Stimulated activated CD4-positive, alpha-beta T cell treated with anti-CD3 and anti-CD28 coated beads, Interleukin-4, amount 100 ng/mL, for 24 hours (primary cell): ENCODE measurements around the gene CTNNAL1.
"Not testable (repeated sequence)": the region's sequence is repeated elsewhere in the genome, so short reads cannot be mapped to it uniquely, and the experiment has no call there.

Source experiments
- DNase-seq: peaks from one replicate; pipeline ENCODE4 v3.0.0-alpha.2; 2020

Gene CTNNAL1

DNA sequence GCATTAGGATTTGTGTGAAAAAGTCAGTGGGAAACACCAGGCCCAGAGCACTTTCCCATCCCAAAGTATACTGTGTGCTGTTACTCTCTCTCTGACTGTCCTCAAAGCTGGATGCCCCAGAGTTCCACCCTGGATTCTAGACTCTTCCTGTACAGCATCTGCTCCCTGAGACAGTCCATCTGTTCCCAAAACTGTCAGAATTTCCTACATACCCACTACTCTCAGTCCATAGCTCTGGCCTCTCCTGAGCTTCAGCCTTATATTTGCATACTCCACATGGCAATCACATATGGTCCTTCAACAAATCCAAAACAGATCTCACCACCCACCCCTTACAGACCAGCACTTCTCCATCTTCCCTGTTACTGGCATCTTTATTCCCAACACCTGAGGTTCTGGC, 88.8 kb downstream of the CTNNAL1 start:
- no peak for DNase-seq

DNA sequence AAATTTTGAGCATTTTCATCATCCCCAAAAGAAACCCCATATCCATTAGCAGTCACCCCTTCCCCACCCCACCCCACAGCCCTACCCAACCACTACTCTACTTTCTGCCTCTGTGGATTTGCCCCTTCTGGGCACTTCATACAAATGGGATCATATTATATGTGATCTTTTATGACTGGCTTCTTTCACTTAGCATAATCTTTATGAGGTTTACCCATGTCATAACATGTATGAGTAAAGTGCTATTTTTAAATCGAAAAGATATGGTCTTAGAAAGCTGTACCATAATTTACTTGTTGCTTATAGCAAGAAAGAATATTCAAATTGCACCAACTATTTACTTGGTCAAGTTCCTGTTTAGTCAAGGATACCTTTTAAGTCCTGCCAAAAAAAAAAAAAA, 92.1 kb downstream of the CTNNAL1 start:
- no peak for DNase-seq

DNA sequence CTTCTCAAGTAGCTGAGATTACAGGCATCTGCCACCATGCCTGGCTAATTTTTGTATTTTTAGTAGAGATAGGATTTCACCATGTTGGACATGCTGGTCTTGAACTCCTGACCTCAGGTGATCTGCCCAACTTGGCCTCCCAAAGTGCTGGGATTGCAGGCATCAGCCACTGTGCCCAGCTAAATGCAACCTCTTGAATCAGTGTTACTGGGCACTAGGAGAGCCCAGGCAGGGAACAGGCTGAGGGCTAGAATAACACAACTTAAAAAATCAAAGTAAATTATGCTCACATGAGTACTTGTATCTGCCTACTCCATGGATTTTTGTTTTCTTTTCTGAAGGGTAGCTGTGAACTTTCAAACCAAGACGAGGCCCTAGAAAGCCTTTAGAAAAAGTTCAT, 92.9 kb downstream of the CTNNAL1 start:
- DNase-seq = not testable (repeated sequence)

- DNase-seq = no peak
These were observed 93.8 kb downstream of the CTNNAL1 start for GRCh38 chr9:108919517-108919916.

DNA sequence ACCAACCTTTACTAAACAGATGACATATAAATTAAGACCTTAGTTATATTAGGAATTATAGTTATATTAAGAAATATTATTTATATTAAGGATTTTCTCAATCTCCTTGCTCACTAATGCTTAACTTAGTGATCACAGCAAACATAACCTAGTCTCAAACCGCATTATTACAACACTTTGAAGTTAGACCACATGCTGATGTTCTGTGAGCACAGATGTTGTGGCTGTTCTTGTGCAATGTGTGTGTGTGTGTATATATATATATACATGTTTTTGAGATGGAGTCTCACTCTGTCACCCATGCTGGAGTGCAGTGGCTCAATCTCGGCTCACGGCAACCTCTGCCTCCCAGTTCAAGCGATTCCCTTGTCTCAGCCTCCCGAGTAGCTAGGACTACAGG, 99.9 kb downstream of the CTNNAL1 start:
- no peak for DNase-seq

- DNase-seq = no peak
These were observed 101.5 kb downstream of the CTNNAL1 start for GRCh38 chr9:108911820-108912219.

- DNase-seq = no peak
These were observed 102.4 kb downstream of the CTNNAL1 start for GRCh38 chr9:108910914-108911313.

GRCh38 chr9:108910402-108910801, 102.9 kb downstream of the CTNNAL1 start:
- DNase-seq = no peak

- no peak for DNase-seq
These were observed 107.8 kb downstream of the CTNNAL1 start for GRCh38 chr9:108905494-108905893.

- no peak for DNase-seq
These were observed 109.1 kb downstream of the CTNNAL1 start for GRCh38 chr9:108904161-108904560.

DNA sequence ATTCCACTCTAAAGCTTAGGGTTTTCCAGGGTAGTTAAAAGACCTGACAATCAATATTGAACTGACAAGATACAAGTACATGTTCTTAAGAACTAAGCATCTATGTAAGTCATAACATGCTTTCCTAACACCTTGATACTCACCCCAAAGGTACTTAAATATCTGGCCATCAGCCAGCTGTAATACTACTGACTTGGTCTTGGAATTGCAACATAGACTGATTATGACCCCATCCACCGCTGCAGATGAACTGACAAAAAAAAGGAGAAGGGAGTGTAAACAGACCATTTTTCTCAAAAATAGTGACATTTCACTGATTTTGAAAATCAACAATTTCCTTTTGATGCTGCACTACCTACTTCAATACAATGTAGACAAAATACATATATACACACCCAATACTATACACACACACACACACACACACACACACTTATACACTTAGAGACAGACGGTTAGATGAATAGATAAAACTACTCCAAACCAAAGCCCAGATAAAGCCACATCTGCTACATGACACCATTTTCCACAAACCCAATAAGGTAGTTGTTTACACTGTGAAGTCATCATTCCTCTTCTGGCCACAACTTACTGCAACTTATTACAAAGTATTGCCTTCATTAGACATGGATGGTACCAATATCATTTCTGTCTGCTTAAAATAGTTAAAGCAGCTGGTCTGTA, 109.7 kb downstream of the CTNNAL1 start:
- no peak for DNase-seq

DNA sequence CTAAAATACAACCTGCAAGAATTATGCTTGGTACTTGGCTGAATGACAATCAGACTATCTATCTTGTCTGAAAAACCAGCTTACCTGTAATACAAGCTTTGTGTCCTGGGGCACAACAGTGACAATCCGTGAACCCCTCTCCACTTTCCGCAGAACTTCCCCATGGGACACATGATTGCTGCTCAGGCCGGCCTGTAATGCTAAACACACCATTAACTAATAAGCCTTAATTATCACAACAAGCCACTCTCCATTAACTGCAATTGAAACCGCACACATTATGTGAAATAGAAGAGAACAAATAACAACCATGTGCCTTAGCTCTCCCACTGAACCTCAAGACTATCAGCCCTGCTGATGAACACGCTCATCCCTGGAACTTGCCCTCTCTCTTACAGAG, 113.1 kb downstream of the CTNNAL1 start:
- no peak for DNase-seq

DNA sequence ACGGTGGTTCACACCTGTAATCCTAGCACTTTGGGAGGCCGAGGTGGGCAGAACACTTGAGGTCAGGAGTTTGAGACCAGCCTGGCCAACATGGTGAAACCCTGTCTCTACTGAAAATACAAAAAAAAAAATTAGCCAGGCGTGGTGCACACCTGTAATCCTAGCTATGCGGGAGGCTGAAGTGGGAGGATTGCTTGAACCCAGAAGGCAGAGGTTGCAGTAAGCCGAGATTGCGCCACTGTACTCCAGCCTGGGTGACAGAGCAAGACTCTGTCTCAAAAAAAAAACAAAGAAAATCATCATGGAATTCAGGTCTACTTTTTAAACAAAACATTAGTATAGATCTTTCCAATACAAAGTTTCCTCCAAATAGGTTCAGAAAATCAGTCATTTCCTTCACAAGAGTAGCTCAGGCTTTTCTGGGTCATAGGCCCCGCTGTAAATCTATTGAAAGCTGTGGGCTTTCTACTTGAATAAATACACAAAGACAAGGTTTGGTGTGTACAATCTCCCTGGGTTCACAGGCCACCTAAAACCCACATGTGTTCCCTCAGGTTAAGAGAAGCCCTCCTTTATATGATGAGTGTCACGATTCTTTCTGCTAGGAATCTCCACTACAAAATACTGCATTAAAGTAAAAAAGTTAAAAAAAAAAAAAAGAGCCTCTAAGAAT, 114.1 kb downstream of the CTNNAL1 start:
- not testable (repeated sequence) for DNase-seq

DNA sequence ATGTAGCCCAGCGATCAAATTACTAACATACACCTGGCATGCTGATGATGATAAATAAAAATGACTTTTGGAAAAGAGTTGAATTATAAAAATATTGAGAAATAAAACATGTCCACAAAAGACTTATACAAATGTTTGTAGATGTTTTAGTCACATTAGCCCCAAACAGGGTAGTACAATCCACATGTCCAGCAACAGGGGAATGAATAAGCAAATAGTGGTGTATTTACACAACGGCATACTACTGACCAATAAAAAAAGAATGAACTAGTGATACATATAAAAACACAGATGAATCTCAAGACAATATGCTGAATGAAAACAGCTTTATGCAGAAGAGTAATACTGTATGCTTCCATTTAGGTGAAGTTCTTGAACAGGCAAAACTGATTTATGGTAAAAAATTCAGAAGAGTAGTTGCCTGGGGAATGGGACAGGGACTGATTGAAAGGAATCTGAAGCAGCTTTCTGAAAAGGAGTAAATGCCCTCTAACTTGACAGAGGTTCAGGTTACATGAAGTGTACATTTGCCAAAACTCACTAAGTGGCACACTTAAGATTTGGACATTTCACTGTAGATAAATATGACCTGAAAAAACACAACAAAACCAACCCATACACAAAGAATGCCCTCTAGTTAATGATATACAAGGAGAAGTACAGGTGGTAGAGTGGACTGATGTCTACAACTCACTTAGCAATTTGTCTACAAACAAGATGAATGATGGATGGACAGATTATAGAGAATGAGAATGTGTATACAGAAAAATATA, 115.8 kb downstream of the CTNNAL1 start:
- DNase-seq = no peak

DNA sequence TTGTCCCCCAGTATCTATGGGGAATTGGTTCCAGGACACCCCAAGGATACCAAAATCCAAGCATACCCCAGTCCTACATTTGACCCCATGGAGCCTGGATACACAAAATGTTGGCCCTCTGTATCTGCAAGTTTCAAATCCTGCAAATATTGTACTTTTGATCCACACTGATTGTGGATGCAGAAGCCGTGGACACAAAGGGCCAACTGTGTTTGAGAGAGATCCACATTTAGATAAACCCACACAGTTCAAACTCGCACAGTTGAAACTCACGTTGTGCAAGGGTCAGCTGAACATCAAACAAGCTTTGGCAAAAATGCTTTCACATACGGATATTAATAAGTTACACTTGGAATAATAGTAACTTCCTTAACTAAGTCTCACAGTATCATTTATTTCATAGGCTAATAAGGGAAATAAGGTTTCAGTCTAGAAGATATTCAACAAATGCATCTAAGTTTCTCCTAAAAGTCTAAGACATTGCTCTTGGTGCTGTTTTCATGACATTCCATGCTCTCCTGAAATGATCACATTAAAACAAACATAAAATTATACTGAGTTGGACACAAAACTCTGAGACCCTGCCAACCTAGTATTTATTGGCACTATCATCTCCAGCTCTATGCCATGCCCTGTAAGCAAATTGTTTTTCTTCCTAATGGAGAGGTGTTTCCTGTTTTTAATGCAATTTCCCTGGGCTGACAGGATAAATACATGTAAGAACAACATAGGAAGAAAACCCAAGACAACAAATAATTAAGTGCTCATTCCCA, 118.9 kb downstream of the CTNNAL1 start:
- no peak for DNase-seq
